ENCODE data around the gene RGS9BP.
"Not testable (repeated sequence)": the region's sequence is repeated elsewhere in the genome, so short reads cannot be mapped to it uniquely, and the experiment has no call there.

Gene RGS9BP

GRCh38 chr19:32694851-32695250 lies 19.2 kb downstream of the RGS9BP start:
- H3K27me3 Mint-ChIP-seq; ATAC-seq (replicated peaks); H3K9me3 Mint-ChIP-seq; DNase-seq; H3K4me3 Mint-ChIP-seq; H3K27ac Mint-ChIP-seq: not testable (repeated sequence)
- H3K4me1 Mint-ChIP-seq = peaks cover 28 to 54% of the 10 kb centered on the region in 2 donors
- H3K36me3 Mint-ChIP-seq = peaks cover 46 to 62% of the 10 kb centered on the region in 2 donors

- not testable (repeated sequence) for H3K27me3 Mint-ChIP-seq; H3K9me3 Mint-ChIP-seq; DNase-seq; ATAC-seq (replicated peaks)
- Mint-ChIP-seq H3K4me3 (peak overlapping the region; percentile 35 to 42), H3K27ac (peak overlapping the region; percentile 43), H3K36me3 (peaks cover 52 to 69% of the 10 kb centered on the region in 2 donors), H3K4me1 (peaks cover 28 to 54% of the 10 kb centered on the region in 2 donors)
Observed at GRCh38 chr19:32695506-32695905, 19.9 kb downstream of the RGS9BP start.

- not testable (repeated sequence) for H3K4me3 Mint-ChIP-seq; H3K27me3 Mint-ChIP-seq; ATAC-seq (replicated peaks); H3K9me3 Mint-ChIP-seq; DNase-seq; H3K27ac Mint-ChIP-seq
- peaks cover 53 to 76% of the 10 kb centered on the region in 2 donors for H3K36me3 Mint-ChIP-seq
- peaks cover 22 to 43% of the 10 kb centered on the region in 2 donors for H3K4me1 Mint-ChIP-seq
Observed at GRCh38 chr19:32696771-32697170, 21.1 kb downstream of the RGS9BP start.

GRCh38 chr19:32700129-32700528 lies 24.5 kb downstream of the RGS9BP start:
- not testable (repeated sequence) for H3K27ac Mint-ChIP-seq; H3K4me3 Mint-ChIP-seq; ATAC-seq (replicated peaks); H3K9me3 Mint-ChIP-seq; DNase-seq; H3K27me3 Mint-ChIP-seq
- H3K4me1 Mint-ChIP-seq = peaks cover 10 to 18% of the 10 kb centered on the region in 2 donors
- peaks cover 62 to 80% of the 10 kb centered on the region in 2 donors for H3K36me3 Mint-ChIP-seq

GRCh38 chr19:32702010-32702409 lies 26.4 kb downstream of the RGS9BP start:
- Mint-ChIP-seq H3K27ac (no peak overlapping the region), H3K36me3 (peaks cover 56 to 79% of the 10 kb centered on the region in 2 donors), H3K4me1 (peaks cover 4 to 7% of the 10 kb centered on the region in 2 donors), H3K27me3 (no peaks in the 10 kb centered on the region), H3K9me3 (peaks cover 4 to 8% of the 10 kb centered on the region in 2 donors), H3K4me3 (no peak overlapping the region)
- ATAC-seq (replicated peaks) (no peak), DNase-seq (no peak)

- H3K4me3 Mint-ChIP-seq; H3K27me3 Mint-ChIP-seq; H3K4me1 Mint-ChIP-seq; ATAC-seq (replicated peaks); H3K9me3 Mint-ChIP-seq; DNase-seq: not testable (repeated sequence)
- peak overlapping the region; percentile 37 for H3K27ac Mint-ChIP-seq
- H3K36me3 Mint-ChIP-seq = peaks cover 51 to 73% of the 10 kb centered on the region in 2 donors
Observed at GRCh38 chr19:32704006-32704405, 28.4 kb downstream of the RGS9BP start.

GRCh38 chr19:32708457-32708856 lies 32.8 kb downstream of the RGS9BP start:
- Mint-ChIP-seq H3K27me3 (no peaks in the 10 kb centered on the region), H3K4me1 (no peaks in the 10 kb centered on the region), H3K36me3 (peaks cover 29 to 52% of the 10 kb centered on the region in 2 donors), H3K27ac (peak overlapping the region; percentile 37), H3K4me3 (no peak overlapping the region), H3K9me3 (peaks cover 0 to 5% of the 10 kb centered on the region in 2 donors)
- peak; percentile 34 to 43 for ATAC-seq (replicated peaks)
- DNase-seq = no peak

GRCh38 chr19:32709032-32709431 lies 33.4 kb downstream of the RGS9BP start:
- peaks cover 0 to 3% of the 10 kb centered on the region in 2 donors for H3K9me3 Mint-ChIP-seq
- H3K36me3 Mint-ChIP-seq = peaks cover 25 to 47% of the 10 kb centered on the region in 2 donors
- H3K4me1 Mint-ChIP-seq = no peaks in the 10 kb centered on the region
- no peak overlapping the region for H3K4me3 Mint-ChIP-seq
- H3K27me3 Mint-ChIP-seq = no peaks in the 10 kb centered on the region
- ATAC-seq (replicated peaks) = no peak
- DNase-seq = no peak
- H3K27ac Mint-ChIP-seq = no peak overlapping the region

GRCh38 chr19:32711747-32712146 lies 36.1 kb downstream of the RGS9BP start:
- no peaks in the 10 kb centered on the region for H3K27me3 Mint-ChIP-seq
- no peak overlapping the region for H3K4me3 Mint-ChIP-seq
- no peak overlapping the region for H3K27ac Mint-ChIP-seq
- H3K9me3 Mint-ChIP-seq = no peaks in the 10 kb centered on the region
- no peaks in the 10 kb centered on the region for H3K4me1 Mint-ChIP-seq
- H3K36me3 Mint-ChIP-seq = peaks cover 27 to 40% of the 10 kb centered on the region in 2 donors
- no peak for DNase-seq
- ATAC-seq (replicated peaks) = no peak

GRCh38 chr19:32716203-32716602 lies 40.6 kb downstream of the RGS9BP start:
- H3K4me1 Mint-ChIP-seq; H3K9me3 Mint-ChIP-seq; DNase-seq; H3K27me3 Mint-ChIP-seq; ATAC-seq (replicated peaks); H3K4me3 Mint-ChIP-seq: not testable (repeated sequence)
- peak overlapping the region; percentile 14 for H3K27ac Mint-ChIP-seq
- H3K36me3 Mint-ChIP-seq = peaks cover 18 to 32% of the 10 kb centered on the region in 2 donors

GRCh38 chr19:32717496-32717895 lies 41.8 kb downstream of the RGS9BP start:
- peaks cover 0 to 3% of the 10 kb centered on the region in 2 donors for H3K9me3 Mint-ChIP-seq
- H3K36me3 Mint-ChIP-seq = peaks cover 17 to 30% of the 10 kb centered on the region in 2 donors
- no peak overlapping the region for H3K27ac Mint-ChIP-seq
- H3K4me3 Mint-ChIP-seq = no peak overlapping the region
- no peak for ATAC-seq (replicated peaks)
- no peaks in the 10 kb centered on the region for H3K4me1 Mint-ChIP-seq
- DNase-seq = no peak
- H3K27me3 Mint-ChIP-seq = no peaks in the 10 kb centered on the region

GRCh38 chr19:32718286-32718685 lies 42.6 kb downstream of the RGS9BP start:
- DNase-seq (no peak), ATAC-seq (replicated peaks) (no peak)
- Mint-ChIP-seq H3K27ac (no peak overlapping the region), H3K9me3 (peaks cover 0 to 3% of the 10 kb centered on the region in 2 donors), H3K27me3 (no peaks in the 10 kb centered on the region), H3K36me3 (peaks cover 11 to 25% of the 10 kb centered on the region in 2 donors), H3K4me1 (no peaks in the 10 kb centered on the region), H3K4me3 (no peak overlapping the region)

- H3K27ac Mint-ChIP-seq = no peak within 1 kb of the TSS
- ATAC-seq (replicated peaks) = no peak
- H3K9me3 Mint-ChIP-seq = peaks cover 0 to 3% of the 10 kb centered on the region in 2 donors
- H3K4me3 Mint-ChIP-seq = no peak within 1 kb of the TSS
- H3K36me3 Mint-ChIP-seq = peaks cover 9 to 23% of the 10 kb centered on the region in 2 donors
- H3K4me1 Mint-ChIP-seq = no peaks in the 10 kb centered on the region
- H3K27me3 Mint-ChIP-seq = no peaks in the 10 kb centered on the region
- no peak for DNase-seq
Observed at GRCh38 chr19:32719611-32720059, 44.0 kb downstream of the RGS9BP start, which contains the start of gene TDRD12. Gene TDRD12 (plus strand): TSS chr19:32719767. CDS start chr19:32720073, 306 bp downstream.

- Mint-ChIP-seq H3K27ac (no peak overlapping the region), H3K4me3 (no peak overlapping the region), H3K9me3 (peaks cover 0 to 5% of the 10 kb centered on the region in 2 donors), H3K36me3 (peaks cover 2 to 15% of the 10 kb centered on the region in 2 donors), H3K4me1 (no peaks in the 10 kb centered on the region), H3K27me3 (no peaks in the 10 kb centered on the region)
- DNase-seq (no peak), ATAC-seq (replicated peaks) (no peak)
Observed at GRCh38 chr19:32720216-32720935, 44.7 kb downstream of the RGS9BP start.

- no peak for ATAC-seq (replicated peaks)
- H3K27me3 Mint-ChIP-seq = no peaks in the 10 kb centered on the region
Observed at GRCh38 chr19:32720936-32721250, 45.2 kb downstream of the RGS9BP start.

More at GRCh38 chr19:32720936-32721250, 45.2 kb downstream of the RGS9BP start:
- Mint-ChIP-seq H3K4me1 (no peaks in the 10 kb centered on the region), H3K9me3 (peaks cover 0 to 7% of the 10 kb centered on the region in 2 donors), H3K27ac (no peak overlapping the region), H3K4me3 (no peak overlapping the region), H3K36me3 (peaks cover 0 to 14% of the 10 kb centered on the region in 2 donors)
- DNase-seq = no peak

Data from stimulated activated naive B cell treated with anti-CD40 and anti-IgM and Interleukin-4, amounts not matched to agents 10 μg/mL and 1 μg/mL and 100 μg/mL, for 72 hours (primary cell).